Subcutaneous abdominal adipose tissue (tissue), 5 donors: ENCODE measurements around the gene TMTC1.

Experiments
- H3K27ac ChIP-seq: one replicate; pipeline ENCODE4 v1.7.0; 2013; ENCODE audit warnings: low read depth, mild to moderate bottlenecking, inconsistent platforms, low read length, moderate library complexity
- H3K27me3 ChIP-seq, 5 donors: one replicate each; pipeline ENCODE4 v1.7.0; 2013; ENCODE audit warnings: low read length in 5 of 5, inconsistent platforms in 1 of 5; ENCODE audit not compliant: control insufficient read depth in 5 of 5, insufficient read depth in 4 of 5
- H3K36me3 ChIP-seq, 5 donors: one replicate each; pipeline ENCODE4 v1.7.0; 2013; ENCODE audit warnings: low read length in 5 of 5; ENCODE audit not compliant: control insufficient read depth in 5 of 5, insufficient read depth in 5 of 5
- H3K4me1 ChIP-seq, 5 donors: one replicate each; pipeline ENCODE4 v1.7.0; 2013; ENCODE audit warnings: low read length in 5 of 5, mild to moderate bottlenecking in 3 of 5, moderate library complexity in 1 of 5; ENCODE audit not compliant: control insufficient read depth in 5 of 5, insufficient read depth in 5 of 5
- H3K4me3 ChIP-seq, 5 donors: one replicate each; pipeline ENCODE4 v1.7.0; 2013; ENCODE audit warnings: low read length in 5 of 5, low read depth in 1 of 5
- H3K9ac ChIP-seq, 5 donors: one replicate each; pipeline ENCODE4 v1.7.0; 2013; ENCODE audit warnings: low read length in 5 of 5, mild to moderate bottlenecking in 4 of 5, moderate library complexity in 3 of 5
- H3K9me3 ChIP-seq, 5 donors: one replicate each; pipeline ENCODE4 v1.7.0; 2013; ENCODE audit warnings: low read length in 5 of 5; ENCODE audit not compliant: control insufficient read depth in 5 of 5
- donor health status: healthy.
- donor health status: healthy.
- donor health status: healthy.
- donor health status: healthy.
- donor health status: healthy.

TMTC1 gene

GRCh38 chr12:29616664-29617406, 166.9 kb downstream of the TMTC1 start:
- no peaks in the 10 kb centered on the region for H3K9me3 ChIP-seq
- H3K9ac ChIP-seq: no peak overlapping the region
- peaks cover 0 to 3% (median 0%) of the 10 kb centered on the region in 5 donors for H3K4me1 ChIP-seq
- H3K4me3 ChIP-seq: no peak overlapping the region
- no peaks in the 10 kb centered on the region for H3K27me3 ChIP-seq
- no peak overlapping the region for H3K27ac ChIP-seq
- H3K36me3 ChIP-seq: peaks cover 4 to 15% (median 9%) of the 10 kb centered on the region in 5 donors

GRCh38 chr12:29614694-29615325, 168.9 kb downstream of the TMTC1 start:
- H3K9me3 ChIP-seq: no peaks in the 10 kb centered on the region
- H3K36me3 ChIP-seq: peaks cover 0 to 5% (median 3%) of the 10 kb centered on the region in 5 donors
- H3K27me3 ChIP-seq: no peaks in the 10 kb centered on the region
- H3K4me1 ChIP-seq: peaks cover 0 to 13% (median 9%) of the 10 kb centered on the region in 5 donors
- no peak overlapping the region for H3K4me3 ChIP-seq
- no peak overlapping the region for H3K9ac ChIP-seq
- no peak overlapping the region for H3K27ac ChIP-seq

- Histone ChIP-seq H3K9me3 (no peaks in the 10 kb centered on the region), H3K9ac (no peak overlapping the region), H3K27me3 (no peaks in the 10 kb centered on the region), H3K27ac (no peak overlapping the region), H3K36me3 (peaks cover 0 to 6% (median 3%) of the 10 kb centered on the region in 5 donors), H3K4me1 (peaks cover 0 to 15% (median 9%) of the 10 kb centered on the region in 5 donors), H3K4me3 (no peak overlapping the region)
Observed at GRCh38 chr12:29612912-29613311, 170.8 kb downstream of the TMTC1 start.

- Histone ChIP-seq H3K36me3 (peaks cover 0 to 6% (median 3%) of the 10 kb centered on the region in 5 donors), H3K9me3 (no peaks in the 10 kb centered on the region), H3K4me3 (no peak overlapping the region), H3K9ac (no peak overlapping the region), H3K27me3 (no peaks in the 10 kb centered on the region), H3K27ac (no peak overlapping the region), H3K4me1 (peaks cover 0 to 15% (median 9%) of the 10 kb centered on the region in 5 donors)
Observed at GRCh38 chr12:29611906-29612305, 171.8 kb downstream of the TMTC1 start.

- Histone ChIP-seq H3K4me1 (peaks cover 0 to 15% (median 9%) of the 10 kb centered on the region in 5 donors), H3K9ac (peak overlapping the region in 1 of 5 donors; percentile 4), H3K4me3 (no peak overlapping the region), H3K27me3 (no peaks in the 10 kb centered on the region), H3K27ac (no peak overlapping the region), H3K9me3 (no peaks in the 10 kb centered on the region), H3K36me3 (peaks cover 0 to 6% (median 3%) of the 10 kb centered on the region in 5 donors)
Observed at GRCh38 chr12:29610473-29611170, 173.1 kb downstream of the TMTC1 start.

- Histone ChIP-seq H3K4me3 (no peak overlapping the region), H3K27ac (no peak overlapping the region), H3K27me3 (no peaks in the 10 kb centered on the region), H3K36me3 (peaks cover 0 to 6% (median 3%) of the 10 kb centered on the region in 5 donors), H3K9ac (no peak overlapping the region), H3K9me3 (no peaks in the 10 kb centered on the region), H3K4me1 (peaks cover 0 to 15% (median 9%) of the 10 kb centered on the region in 5 donors)
Observed at GRCh38 chr12:29609431-29610215, 174.1 kb downstream of the TMTC1 start.

- Histone ChIP-seq H3K27ac (no peak overlapping the region), H3K9ac (no peak overlapping the region), H3K36me3 (peaks cover under 1 to 9% (median 5%) of the 10 kb centered on the region in 5 donors), H3K9me3 (no peaks in the 10 kb centered on the region), H3K27me3 (no peaks in the 10 kb centered on the region), H3K4me1 (peaks cover 0 to 15% (median 9%) of the 10 kb centered on the region in 5 donors), H3K4me3 (no peak overlapping the region)
Observed at GRCh38 chr12:29608581-29608980, 175.2 kb downstream of the TMTC1 start.

- no peak overlapping the region for H3K4me3 ChIP-seq
- H3K9ac ChIP-seq: peak overlapping the region in 1 of 5 donors; percentile 29
- no peak overlapping the region for H3K27ac ChIP-seq
- no peaks in the 10 kb centered on the region for H3K9me3 ChIP-seq
- peaks cover 4 to 9% (median 6%) of the 10 kb centered on the region in 5 donors for H3K36me3 ChIP-seq
- no peaks in the 10 kb centered on the region for H3K27me3 ChIP-seq
- H3K4me1 ChIP-seq: peaks cover 0 to 20% (median 11%) of the 10 kb centered on the region in 5 donors
Observed at GRCh38 chr12:29599381-29599780, 184.4 kb downstream of the TMTC1 start.

- Histone ChIP-seq H3K4me1 (peaks cover 0 to 30% (median 20%) of the 10 kb centered on the region in 5 donors), H3K9ac (no peak overlapping the region), H3K36me3 (peaks cover 0 to 5% (median 0%) of the 10 kb centered on the region in 5 donors), H3K27ac (no peak overlapping the region), H3K4me3 (no peak overlapping the region), H3K27me3 (no peaks in the 10 kb centered on the region), H3K9me3 (no peaks in the 10 kb centered on the region)
Observed at GRCh38 chr12:29595071-29595755, 188.5 kb downstream of the TMTC1 start.
